H1 (cell line): ENCODE measurements around the gene B4GALNT1. TPM values are rescaled to one million over a fixed set of nuclear protein-coding genes. Genes with fewer than 3 reads are reported as not detected.

ENCODE experiments used
- CTCF ChIA-PET: fragments of 300-600 bp; sonication (Branson Sonifier 250); formaldehyde crosslinking; loops from one replicate; lab custom pipeline; 2021; ENCODE audit not compliant: partially characterized antibody; lab: Charles Lee
- POLR2A ChIA-PET: fragments of 300-600 bp; sonication (Branson Sonifier 250); formaldehyde crosslinking; loops from one replicate; lab custom pipeline; 2021; ENCODE audit warnings: inconsistent platforms; ENCODE audit not compliant: partially characterized antibody; lab: Charles Lee
- DNase-seq, 2 experiments: peaks; one replicate each; pipeline versions ENCODE4 v3.0.0 to v3.0.0-alpha.2; 2010 to 2022; ENCODE audit warnings: low spot score in 2 of 2, low read depth in 1 of 2, mixed read lengths in 1 of 2
- FAIRE-seq: peaks from 2 replicates; lab custom pipeline; 2011; peaks lifted over from hg19 to GRCh38; lab: Jason Lieb, UNC
- H2AFZ ChIP-seq: 2 replicates; pipeline ENCODE4 v1.8.1; 2012; ENCODE audit warnings: low read length, inconsistent platforms
- H2AK5ac ChIP-seq: 2 replicates; pipeline ENCODE4 v1.6.1; 2013; ENCODE audit warnings: low read depth, low read length
- H2BK120ac ChIP-seq: replicated peaks from 2 replicates; pipeline ENCODE3; 2013; ENCODE audit warnings: low read depth, low read length, inconsistent platforms
- H2BK12ac ChIP-seq: 2 replicates; pipeline ENCODE4 v1.6.1; 2013; ENCODE audit warnings: low read depth, low read length
- H2BK15ac ChIP-seq: 2 replicates; pipeline ENCODE4 v1.6.1; 2013; ENCODE audit warnings: low read length
- H2BK20ac ChIP-seq: 2 replicates; pipeline ENCODE4 v1.6.1; 2013; ENCODE audit warnings: low read length
- H2BK5ac ChIP-seq: 2 replicates; pipeline ENCODE4 v1.6.1; 2013; ENCODE audit warnings: low read depth, low read length
- H3K14ac ChIP-seq: 2 replicates; pipeline ENCODE4 v1.6.1; 2013; ENCODE audit warnings: inconsistent platforms; ENCODE audit not compliant: insufficient read length
- H3K18ac ChIP-seq: 2 replicates; pipeline ENCODE4 v1.6.1; 2013; ENCODE audit warnings: low read length; ENCODE audit errors: extremely low read depth
- H3K23ac ChIP-seq: 2 replicates; pipeline ENCODE4 v1.6.1; 2013; ENCODE audit warnings: inconsistent platforms; ENCODE audit not compliant: insufficient read length
- H3K23me2 ChIP-seq: 2 replicates; pipeline ENCODE4 v1.6.1; 2013; ENCODE audit warnings: low read depth, low read length
- H3K27ac ChIP-seq: 2 replicates; pipeline ENCODE4 v1.6.1; 2011; ENCODE audit warnings: low read depth, low read length, inconsistent platforms
- H3K27me3 ChIP-seq, 4 experiments: replicated peaks in 1 of 4; 1 replicate in 1 of 4; 2 replicates in 3 of 4; pipeline versions ENCODE4 v1.6.1 to v1.8.1; 2011 to 2013; ENCODE audit warnings: low read length in 3 of 4, mild to moderate bottlenecking in 3 of 4, inconsistent platforms in 2 of 4, mixed read lengths in 2 of 4, moderate library complexity in 1 of 4; ENCODE audit not compliant: control insufficient read depth in 3 of 4, insufficient read depth in 3 of 4; ENCODE audit errors: extremely low read depth in 1 of 4
- H3K36me3 ChIP-seq, 4 experiments: 2 replicates each; pipeline versions ENCODE4 v1.6.1 to v1.8.1; 2011 to 2013; ENCODE audit warnings: mild to moderate bottlenecking in 4 of 4, low read length in 3 of 4, moderate library complexity in 2 of 4, control low read depth in 1 of 4, inconsistent platforms in 1 of 4; ENCODE audit not compliant: insufficient read depth in 4 of 4, control insufficient read depth in 2 of 4
- H3K4ac ChIP-seq: replicated peaks from 2 replicates; pipeline ENCODE3; 2013; ENCODE audit warnings: low read length, low read depth, mixed read lengths, inconsistent platforms; ENCODE audit not compliant: insufficient read length
- H3K4me1 ChIP-seq, 4 experiments: replicated peaks in 1 of 4; 1 replicate in 1 of 4; 2 replicates in 3 of 4; pipeline versions ENCODE4 v1.6.1 to v1.8.1; 2011 to 2013; ENCODE audit warnings: low read length in 3 of 4, inconsistent platforms in 2 of 4, mixed read lengths in 1 of 4; ENCODE audit not compliant: insufficient read depth in 4 of 4, control insufficient read depth in 3 of 4
- H3K4me2 ChIP-seq, 2 experiments: 2 replicates each; pipeline versions ENCODE4 v1.6.1 to v1.8.1; 2011 to 2013; ENCODE audit warnings: low read depth in 2 of 2, low read length in 2 of 2, control low read depth in 1 of 2, inconsistent platforms in 1 of 2, mild to moderate bottlenecking in 1 of 2; ENCODE audit not compliant: insufficient read depth in 1 of 2
- H3K4me3 ChIP-seq, 4 experiments: fragments of 200-600, 300-600 bp in 1 of 4; sonication (generic), shearing (Covaris generic), sonication (Bioruptor Twin) in 1 of 4; 2 replicates each; pipeline versions ENCODE4 v1.5.1 to v1.8.1; 2011 to 2016; ENCODE audit warnings: low read length in 4 of 4, low read depth in 3 of 4, control low read depth in 2 of 4, inconsistent platforms in 2 of 4, mild to moderate bottlenecking in 2 of 4, mixed read lengths in 1 of 4, moderate library complexity in 1 of 4; ENCODE audit not compliant: insufficient read depth in 2 of 4; ENCODE audit errors: extremely low read depth in 1 of 4
- H3K56ac ChIP-seq: replicated peaks from 2 replicates; pipeline ENCODE3; 2013; ENCODE audit warnings: low read depth, mild to moderate bottlenecking, mixed read lengths, low read length, inconsistent platforms; ENCODE audit not compliant: insufficient read length
- H3K79me1 ChIP-seq: 2 replicates; pipeline ENCODE4 v1.6.1; 2013; ENCODE audit warnings: low read depth, low read length, control low read depth
- H3K79me2 ChIP-seq, 2 experiments: 2 replicates each; pipeline versions ENCODE4 v1.6.1 to v1.8.1; 2012 to 2013; ENCODE audit warnings: low read length in 2 of 2, mild to moderate bottlenecking in 2 of 2, inconsistent platforms in 1 of 2; ENCODE audit not compliant: insufficient read depth in 2 of 2, control insufficient read depth in 1 of 2
- H3K9ac ChIP-seq, 4 experiments: replicated peaks in 1 of 4; 1 replicate in 1 of 4; 2 replicates in 3 of 4; pipeline versions ENCODE4 v1.6.1 to v1.8.1; 2011 to 2013; ENCODE audit warnings: low read depth in 3 of 4, low read length in 3 of 4, control low read depth in 2 of 4, mild to moderate bottlenecking in 2 of 4, moderate library complexity in 2 of 4, inconsistent platforms in 1 of 4; ENCODE audit errors: extremely low read depth in 1 of 4
- H3K9me3 ChIP-seq, 2 experiments: 2 replicates each; pipeline versions ENCODE4 v1.6.1 to v1.8.1; 2012 to 2013; ENCODE audit warnings: mild to moderate bottlenecking in 2 of 2, moderate library complexity in 2 of 2, control low read depth in 1 of 2, inconsistent platforms in 1 of 2, low read depth in 1 of 2, low read length in 1 of 2, mixed read lengths in 1 of 2; ENCODE audit not compliant: insufficient read depth in 2 of 2
- H4K20me1 ChIP-seq, 2 experiments: replicated peaks in 1 of 2; 2 replicates each; pipeline versions ENCODE3 to v1.8.1; 2011 to 2013; ENCODE audit warnings: inconsistent platforms in 2 of 2, low read length in 2 of 2, mild to moderate bottlenecking in 1 of 2; ENCODE audit not compliant: insufficient read depth in 2 of 2, control insufficient read depth in 1 of 2
- H4K5ac ChIP-seq: 2 replicates; pipeline ENCODE4 v1.6.1; 2013; ENCODE audit warnings: low read length, low read depth, mixed read lengths, inconsistent platforms; ENCODE audit not compliant: insufficient read length
- H4K8ac ChIP-seq: 2 replicates; pipeline ENCODE4 v1.8.0; 2013; ENCODE audit warnings: mild to moderate bottlenecking, moderate library complexity, low read length, inconsistent platforms; ENCODE audit not compliant: insufficient read depth; ENCODE audit errors: extremely low read depth
- H4K91ac ChIP-seq: replicated peaks from 2 replicates; pipeline ENCODE3; 2013; ENCODE audit warnings: low read length, mixed read lengths, inconsistent platforms; ENCODE audit not compliant: insufficient read length
- BRCA1 ChIP-seq: IDR thresholded peaks from 2 replicates; pipeline ENCODE4 v1.6.1; 2012; ENCODE audit warnings: low read depth, low read length, improper control_type of control experiment
- EGR1 ChIP-seq: IDR thresholded peaks from 2 replicates; pipeline ENCODE4 v1.6.1; 2011; ENCODE audit warnings: low read depth, low read length, borderline replicate concordance
- JUN ChIP-seq: IDR thresholded peaks from 2 replicates; pipeline ENCODE4 v1.6.1; 2011; ENCODE audit warnings: low read depth, mild to moderate bottlenecking, improper control_type of control experiment, low read length
- SUZ12 ChIP-seq: fragments of 200-600 bp; sonication (generic); IDR thresholded peaks from 2 replicates; pipeline ENCODE4 v1.6.1; 2012; ENCODE audit warnings: mild to moderate bottlenecking, inconsistent platforms, low read length, moderate library complexity, mixed read lengths
- YY1 ChIP-seq: IDR thresholded peaks from 2 replicates; pipeline ENCODE4 v1.6.1; 2011; ENCODE audit warnings: low read depth, mild to moderate bottlenecking, low read length
- WGBS, 2 experiments: shearing (Covaris generic) in 1 of 2; methylation state at CpG; one replicate each; pipeline versions ENCODE4 v1.1.6 to v1.1.7; 2013 to 2015; ENCODE audit warnings: low lambda C conversion rate in 2 of 2, mixed read lengths in 2 of 2, inconsistent platforms in 1 of 2, low coverage in 1 of 2, missing lambda C conversion rate in 1 of 2; ENCODE audit not compliant: insufficient replicate concordance in 2 of 2, insufficient coverage in 1 of 2, insufficient read length in 1 of 2; ENCODE audit errors: extremely low coverage in 1 of 2, missing lambda C conversion rate in 1 of 2; 5-methylcytosine and 5-hydroxymethylcytosine counted together
- polyA plus RNA-seq, 7 experiments: library from polyadenylated mRNA; depleted of rRNA in 3 of 7; stranded (reverse) in 5 of 7; unstranded in 2 of 7; fragments of >200 nt in 5 of 7; fragments of 200-250 nt in 2 of 7; gene quantifications; 1 replicate in 5 of 7; 2 replicates in 1 of 7; 4 replicates in 1 of 7; pipeline versions ENCODE4 v1.2.1 to v1.2.3, GENCODE V29; 2011 to 2013; ENCODE audit warnings: missing spikeins in 2 of 7, mixed read lengths in 2 of 7
- total RNA-seq: library from RNA; stranded (reverse); fragmentation: NEBNext Ultra II Directional; extraction: Animal tissue kit (Norgen Biotek cat#: 25700); gene quantifications from 2 replicates; pipeline ENCODE4 v1.2.1, GENCODE V29; 2021
- TF ChIP-seq, protein P1 (sequence below): IDR thresholded peaks from 2 replicates; pipeline ENCODE4 v1.6.1; 2012; ENCODE audit warnings: low read length, inconsistent platforms

The B4GALNT1 gene
- total and polyA plus RNA-seq, 2 of the 8 experiments (the other 6 are each of a cell fraction or from before 2014, with no cell fraction given) = 1.5 to 2.3 TPM

DNA sequence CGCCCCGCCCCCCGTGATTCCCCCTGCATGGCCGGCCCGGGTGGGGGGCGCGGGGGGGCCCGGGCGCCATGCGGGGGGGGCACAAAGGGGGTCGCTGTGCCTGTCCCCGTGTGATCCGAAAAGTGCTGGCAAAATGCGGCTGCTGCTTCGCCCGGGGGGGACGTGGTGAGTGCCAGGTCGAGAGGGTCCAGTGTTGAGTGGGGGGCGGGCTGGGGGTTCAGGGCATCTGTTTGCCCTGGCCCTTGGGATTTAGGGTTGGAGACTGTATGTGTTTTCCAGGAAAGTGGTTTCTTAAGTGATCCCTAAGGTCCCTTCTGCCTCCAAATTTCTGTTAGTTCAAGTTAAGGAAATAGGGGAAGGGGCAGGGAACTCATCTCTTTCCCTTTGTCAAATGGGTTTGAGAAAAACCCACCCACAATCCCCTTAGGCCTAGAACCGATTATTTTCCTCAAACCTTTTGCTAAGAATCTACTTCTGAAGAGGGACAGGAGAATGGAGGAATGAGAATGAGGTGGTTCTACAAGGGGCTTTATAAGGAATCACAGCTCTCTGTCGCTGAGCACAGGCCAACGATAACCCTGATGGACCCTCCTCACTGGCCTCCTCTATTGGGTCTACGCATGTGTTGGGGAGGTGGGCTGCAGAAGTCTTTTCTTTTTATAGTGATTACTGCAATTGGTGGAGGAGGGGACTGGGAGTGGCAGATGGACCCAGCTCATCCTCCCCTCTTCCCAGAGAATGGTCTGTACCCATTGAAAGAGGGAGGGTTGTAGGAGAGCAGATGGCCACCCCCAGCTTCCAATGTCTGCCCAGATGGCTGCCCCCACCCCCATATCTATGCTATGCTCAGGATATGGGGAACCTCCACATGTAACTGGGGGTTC lies 20.9 kb downstream of the B4GALNT1 start:
- no peak overlapping the region for H3K56ac ChIP-seq
- no peaks in the 10 kb centered on the region for H3K79me2 ChIP-seq
- peak overlapping the region; percentile 3 to 73 (median 36); a peak in 7 of 8 replicates for H3K4me3 ChIP-seq
- peak overlapping the region; percentile 64 to 97 for H3K4me2 ChIP-seq
- CTCF ChIA-PET = interaction anchor here (1.0 to 12.5 kb wide), 7 partner anchors 8 to 130 kb away, joined by 3 to 124 read pairs (median 5); partner anchors contain the start of gene B4GALNT1
- H3K27ac ChIP-seq = no peak overlapping the region
- H3K18ac ChIP-seq = no peak overlapping the region; the same call in 1 of the 2 replicates
- H3K4me1 ChIP-seq = peaks cover 8 to 17% (median 12%) of the 10 kb centered on the region in 4 experiments
- H3K9ac ChIP-seq = no peak overlapping the region; a peak in 1 of 7 replicates
- H2AFZ ChIP-seq = no peak overlapping the region
- no peak overlapping the region for H3K4ac ChIP-seq
- H2BK120ac ChIP-seq = no peak overlapping the region
- TF ChIP-seq EGR1 (no peak), JUN (no peak), SUZ12 (no peak), BRCA1 (no peak), YY1 (no peak)
- TF ChIP-seq, protein P1, sequence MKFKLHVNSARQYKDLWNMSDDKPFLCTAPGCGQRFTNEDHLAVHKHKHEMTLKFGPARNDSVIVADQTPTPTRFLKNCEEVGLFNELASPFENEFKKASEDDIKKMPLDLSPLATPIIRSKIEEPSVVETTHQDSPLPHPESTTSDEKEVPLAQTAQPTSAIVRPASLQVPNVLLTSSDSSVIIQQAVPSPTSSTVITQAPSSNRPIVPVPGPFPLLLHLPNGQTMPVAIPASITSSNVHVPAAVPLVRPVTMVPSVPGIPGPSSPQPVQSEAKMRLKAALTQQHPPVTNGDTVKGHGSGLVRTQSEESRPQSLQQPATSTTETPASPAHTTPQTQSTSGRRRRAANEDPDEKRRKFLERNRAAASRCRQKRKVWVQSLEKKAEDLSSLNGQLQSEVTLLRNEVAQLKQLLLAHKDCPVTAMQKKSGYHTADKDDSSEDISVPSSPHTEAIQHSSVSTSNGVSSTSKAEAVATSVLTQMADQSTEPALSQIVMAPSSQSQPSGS = no peak
- no peak overlapping the region for H2BK15ac ChIP-seq
- H3K23me2 ChIP-seq = peaks cover 19% of the 10 kb centered on the region; the same call in 1 of the 2 replicates
- no peak overlapping the region for H3K14ac ChIP-seq
- no peak overlapping the region for H4K91ac ChIP-seq
- H2BK12ac ChIP-seq = no peak overlapping the region
- peaks cover 4 to 66% (median 54%) of the 10 kb centered on the region in 4 experiments for H3K27me3 ChIP-seq
- no peak overlapping the region for H2AK5ac ChIP-seq
- peaks cover 0 to 6% of the 10 kb centered on the region in 2 experiments for H4K20me1 ChIP-seq
- H3K36me3 ChIP-seq = peaks cover 0 to 5% (median 3%) of the 10 kb centered on the region in 4 experiments; a peak in 3 of 8 replicates
- POLR2A ChIA-PET = interaction anchor here (0.7 to 6.8 kb wide), 11 partner anchors 8 to 153 kb away, joined by 3 to 45 read pairs (median 4); partner anchors contain the start of genes PIP4K2C and TSPAN31
- FAIRE-seq = no peak
- no peak overlapping the region for H2BK20ac ChIP-seq
- no peak overlapping the region for H4K8ac ChIP-seq
- H3K9me3 ChIP-seq = no peaks in the 10 kb centered on the region
- H3K79me1 ChIP-seq = no peaks in the 10 kb centered on the region
- WGBS, 2 experiments = 26% methylated on average over 10 of the region's 23 CpGs; no CpG with 5 or more reads in 1 of the 2 experiments
- no peak overlapping the region for H3K23ac ChIP-seq
- DNase-seq = no peak
- H4K5ac ChIP-seq = no peak overlapping the region
- no peak overlapping the region for H2BK5ac ChIP-seq
